GOT3 (cell line): ENCODE data around the gene BTRC.
"Not testable (repeated sequence)": the region's sequence is repeated elsewhere in the genome, so short reads cannot be mapped to it uniquely, and the experiment has no call there.

Source experiments
- DNase-seq: peaks from one replicate; lab custom pipeline; 2025; ENCODE audit warnings: mixed read lengths; lab: John Stamatoyannopoulos, UW

BTRC gene

GRCh38 chr10:101353692-101354327 is at the start of gene BTRC:
TSS of gene BTRC (plus strand) at chr10:101354165. CDS start at chr10:101354181, 16 bp downstream.
- peak; percentile 91 for DNase-seq

GRCh38 chr10:101304316-101304715 is 49.6 kb upstream of the BTRC start:
- DNase-seq = no peak

- DNase-seq = no peak
Measured at GRCh38 chr10:101305320-101306241, 48.4 kb upstream of the BTRC start.

- DNase-seq = no peak
Measured at GRCh38 chr10:101308051-101308450, 45.9 kb upstream of the BTRC start.

- no peak for DNase-seq
Measured at GRCh38 chr10:101310529-101311184, 43.3 kb upstream of the BTRC start.

- DNase-seq = no peak
Measured at GRCh38 chr10:101311185-101312066, 42.5 kb upstream of the BTRC start.

GRCh38 chr10:101319241-101319915 is 34.6 kb upstream of the BTRC start:
- DNase-seq = no peak

GRCh38 chr10:101321073-101321472 is 32.9 kb upstream of the BTRC start:
- DNase-seq = no peak

GRCh38 chr10:101322266-101323108 is 31.5 kb upstream of the BTRC start:
- no peak for DNase-seq

- DNase-seq = no peak
Measured at GRCh38 chr10:101323495-101323894, 30.5 kb upstream of the BTRC start.

- not testable (repeated sequence) for DNase-seq
Measured at GRCh38 chr10:101327454-101327853, 26.5 kb upstream of the BTRC start.

GRCh38 chr10:101329341-101330032 is 24.5 kb upstream of the BTRC start:
- no peak for DNase-seq

- no peak for DNase-seq
Measured at GRCh38 chr10:101330231-101330630, 23.7 kb upstream of the BTRC start.

- DNase-seq = no peak
Measured at GRCh38 chr10:101330631-101331225, 23.2 kb upstream of the BTRC start.

- no peak for DNase-seq
Measured at GRCh38 chr10:101331956-101332355, 22.0 kb upstream of the BTRC start.

GRCh38 chr10:101334259-101334658 is 19.7 kb upstream of the BTRC start:
- DNase-seq = not testable (repeated sequence)

GRCh38 chr10:101336382-101336781 is 17.6 kb upstream of the BTRC start:
- DNase-seq = no peak

- no peak for DNase-seq
Measured at GRCh38 chr10:101337836-101338235, 16.1 kb upstream of the BTRC start.

GRCh38 chr10:101341438-101341837 is 12.5 kb upstream of the BTRC start:
- DNase-seq = no peak
